PFSK-1 (cell line): ENCODE data around the gene SKAP1.

Source experiments
- FOXP2 ChIP-seq: optimal IDR thresholded peaks from 2 replicates; pipeline ENCODE3; 2011; ENCODE audit warnings: borderline replicate concordance, control low read depth, inconsistent platforms; ENCODE audit not compliant: insufficient read depth; ENCODE audit errors: extremely low read length, extremely low read depth
- POLR2AphosphoS5 ChIP-seq: IDR thresholded peaks from 2 replicates; pipeline ENCODE4 v1.6.1; 2012; ENCODE audit warnings: low read depth, mild to moderate bottlenecking, control low read depth, low read length, moderate library complexity
- SIN3A ChIP-seq: IDR thresholded peaks from 2 replicates; pipeline ENCODE4 v1.6.1; 2012; ENCODE audit warnings: mild to moderate bottlenecking, low read length, moderate library complexity, borderline replicate concordance; ENCODE audit not compliant: insufficient read depth
- TAF1 ChIP-seq: IDR thresholded peaks from 2 replicates; pipeline ENCODE4 v1.6.1; 2012; ENCODE audit warnings: low read length, control low read depth, borderline replicate concordance; ENCODE audit not compliant: insufficient read depth
- TF ChIP-seq, protein P1 (sequence below), 2 experiments: IDR thresholded peaks; 2 replicates each; pipeline versions ENCODE4 v1.6.1 to v1.8.0; 2011 to 2012; ENCODE audit warnings: low read depth in 2 of 2, low read length in 2 of 2, control low read depth in 1 of 2, inconsistent platforms in 1 of 2, mild to moderate bottlenecking in 1 of 2, moderate library complexity in 1 of 2; ENCODE audit not compliant: insufficient read depth in 1 of 2

The SKAP1 gene

DNA sequence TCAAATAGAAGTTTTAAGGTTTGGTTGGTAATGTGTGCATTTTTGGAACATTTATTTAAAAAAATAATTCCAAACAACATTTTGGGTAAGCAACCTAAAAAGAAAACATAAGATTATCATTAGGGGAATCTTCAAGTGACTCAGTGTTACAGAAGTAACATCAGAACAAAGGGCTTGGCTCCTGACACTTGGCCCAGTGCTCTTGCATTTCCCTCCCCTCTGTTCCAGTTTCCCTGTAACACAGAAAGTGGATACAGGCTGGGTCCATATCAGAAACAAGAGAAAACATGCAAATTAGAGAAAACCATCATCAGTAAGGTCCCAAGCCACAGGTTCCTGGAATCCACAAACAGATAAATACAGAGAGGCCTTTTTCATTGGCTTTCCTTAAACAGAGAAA lies 40.1 kb downstream of the SKAP1 start:
- no peak for TF ChIP-seq FOXP2

DNA sequence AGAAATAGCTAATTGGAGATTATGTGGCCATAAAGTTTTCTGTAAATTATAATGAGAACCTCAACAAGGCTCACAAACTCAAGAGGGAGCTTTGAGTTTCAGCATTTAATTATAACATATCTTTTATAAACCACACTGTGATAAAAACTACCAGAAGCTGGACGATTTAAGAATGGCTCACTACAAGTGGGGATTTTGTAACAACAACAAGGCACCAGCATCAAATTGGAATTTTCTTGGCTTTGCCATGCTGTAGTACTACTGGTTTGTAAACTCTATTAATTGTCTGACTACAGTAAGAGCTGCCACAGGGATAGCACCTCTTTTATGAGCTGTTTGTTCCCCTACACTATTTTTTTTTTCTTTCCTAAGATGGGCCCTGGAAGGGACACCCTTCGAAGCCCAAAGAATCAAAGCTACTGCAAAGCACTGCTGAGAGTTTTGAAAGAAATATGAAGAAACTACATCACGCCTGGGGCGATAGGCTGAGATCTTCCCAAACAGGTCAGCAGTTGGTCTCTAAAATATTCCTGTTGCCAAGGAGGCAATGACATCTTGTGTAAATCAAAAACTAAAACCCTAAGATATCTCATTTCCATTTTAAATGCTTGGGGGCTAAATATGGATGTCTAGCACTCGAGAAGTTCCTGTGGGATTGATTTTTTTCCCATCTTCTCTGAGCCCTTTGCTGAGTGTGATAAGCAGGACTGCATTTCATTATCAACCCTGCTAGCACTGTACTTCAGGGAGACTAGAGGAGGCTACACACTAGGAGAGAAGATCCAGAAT lies 40.9 kb downstream of the SKAP1 start:
- TF ChIP-seq, protein P1, sequence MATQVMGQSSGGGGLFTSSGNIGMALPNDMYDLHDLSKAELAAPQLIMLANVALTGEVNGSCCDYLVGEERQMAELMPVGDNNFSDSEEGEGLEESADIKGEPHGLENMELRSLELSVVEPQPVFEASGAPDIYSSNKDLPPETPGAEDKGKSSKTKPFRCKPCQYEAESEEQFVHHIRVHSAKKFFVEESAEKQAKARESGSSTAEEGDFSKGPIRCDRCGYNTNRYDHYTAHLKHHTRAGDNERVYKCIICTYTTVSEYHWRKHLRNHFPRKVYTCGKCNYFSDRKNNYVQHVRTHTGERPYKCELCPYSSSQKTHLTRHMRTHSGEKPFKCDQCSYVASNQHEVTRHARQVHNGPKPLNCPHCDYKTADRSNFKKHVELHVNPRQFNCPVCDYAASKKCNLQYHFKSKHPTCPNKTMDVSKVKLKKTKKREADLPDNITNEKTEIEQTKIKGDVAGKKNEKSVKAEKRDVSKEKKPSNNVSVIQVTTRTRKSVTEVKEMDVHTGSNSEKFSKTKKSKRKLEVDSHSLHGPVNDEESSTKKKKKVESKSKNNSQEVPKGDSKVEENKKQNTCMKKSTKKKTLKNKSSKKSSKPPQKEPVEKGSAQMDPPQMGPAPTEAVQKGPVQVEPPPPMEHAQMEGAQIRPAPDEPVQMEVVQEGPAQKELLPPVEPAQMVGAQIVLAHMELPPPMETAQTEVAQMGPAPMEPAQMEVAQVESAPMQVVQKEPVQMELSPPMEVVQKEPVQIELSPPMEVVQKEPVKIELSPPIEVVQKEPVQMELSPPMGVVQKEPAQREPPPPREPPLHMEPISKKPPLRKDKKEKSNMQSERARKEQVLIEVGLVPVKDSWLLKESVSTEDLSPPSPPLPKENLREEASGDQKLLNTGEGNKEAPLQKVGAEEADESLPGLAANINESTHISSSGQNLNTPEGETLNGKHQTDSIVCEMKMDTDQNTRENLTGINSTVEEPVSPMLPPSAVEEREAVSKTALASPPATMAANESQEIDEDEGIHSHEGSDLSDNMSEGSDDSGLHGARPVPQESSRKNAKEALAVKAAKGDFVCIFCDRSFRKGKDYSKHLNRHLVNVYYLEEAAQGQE (IDR thresholded peaks at IDR 0.05; ENCODE audit: insufficient read depth in 1 of 2, low read depth in 2 of 2, low read length in 2 of 2) = no peak
- no peak for TF ChIP-seq FOXP2
- TF ChIP-seq POLR2AphosphoS5 = no peak
- TF ChIP-seq TAF1 = no peak
- TF ChIP-seq SIN3A = no peak

DNA sequence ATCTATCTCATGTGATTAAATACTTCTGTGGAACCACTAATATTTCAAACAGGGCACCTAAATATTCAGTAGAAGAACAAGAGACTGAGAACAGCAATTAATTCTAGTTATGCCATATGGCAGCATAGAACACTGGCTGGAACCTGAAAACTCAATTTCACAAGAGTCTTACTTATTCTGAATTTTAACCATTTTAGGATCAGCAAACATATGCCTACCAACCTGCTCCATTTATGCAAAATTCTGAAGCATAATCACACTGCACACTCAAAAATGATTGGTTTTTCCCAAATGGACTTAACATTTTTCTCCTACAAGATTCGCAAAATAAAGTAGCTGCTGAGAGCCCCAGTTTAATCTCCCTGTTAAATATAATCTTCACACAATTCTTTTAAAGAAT lies 43.2 kb downstream of the SKAP1 start:
- TF ChIP-seq SIN3A (no peak), TAF1 (no peak), POLR2AphosphoS5 (no peak), FOXP2 (no peak)
- TF ChIP-seq, protein P1 (IDR thresholded peaks at IDR 0.05; ENCODE audit: insufficient read depth in 1 of 2, low read depth in 2 of 2, low read length in 2 of 2) = no peak

DNA sequence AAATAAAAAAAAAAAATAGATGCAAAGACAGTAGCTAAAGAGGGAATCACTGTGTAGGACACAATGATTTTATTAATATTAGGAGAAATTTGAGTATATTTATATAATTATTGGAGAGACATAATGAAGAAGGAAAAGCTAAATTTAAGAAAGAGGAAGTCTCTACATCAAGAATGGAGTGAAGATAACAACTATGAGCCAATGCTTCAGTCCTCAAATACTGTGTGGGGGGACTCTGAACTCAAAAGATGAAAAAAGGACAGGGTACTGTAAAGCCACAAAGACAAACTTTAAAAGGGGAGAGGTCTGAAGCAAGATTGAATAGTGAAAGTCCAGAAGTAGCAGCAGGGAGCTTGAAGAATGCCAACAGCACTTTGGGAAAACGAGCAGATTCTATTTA lies 44.7 kb downstream of the SKAP1 start:
- TF ChIP-seq POLR2AphosphoS5 = no peak
- TF ChIP-seq FOXP2 = no peak
- TF ChIP-seq, protein P1 (IDR thresholded peaks at IDR 0.05; ENCODE audit: insufficient read depth in 1 of 2, low read depth in 2 of 2, low read length in 2 of 2) = no peak
- TF ChIP-seq SIN3A = no peak
- no peak for TF ChIP-seq TAF1

DNA sequence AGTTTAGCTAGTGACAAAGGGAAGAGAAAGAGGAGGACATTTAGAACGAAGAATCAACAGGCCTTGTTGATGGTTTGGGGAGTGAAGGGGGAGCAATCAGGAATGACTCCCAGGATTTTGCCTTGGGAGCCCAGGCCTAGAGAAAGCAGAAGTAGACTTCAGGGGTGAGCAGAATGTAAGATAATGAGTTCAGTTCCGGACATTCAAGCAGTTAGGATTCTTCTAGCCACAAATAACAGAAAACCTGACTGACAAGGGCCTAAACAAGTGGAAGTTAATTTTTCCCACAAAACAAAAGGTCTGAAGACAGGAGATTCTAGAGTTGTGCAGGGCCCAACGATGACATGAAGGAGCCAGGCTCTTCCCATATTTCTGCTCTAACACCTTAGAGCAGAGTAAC lies 45.9 kb downstream of the SKAP1 start:
- TF ChIP-seq TAF1 (no peak), SIN3A (no peak), POLR2AphosphoS5 (no peak), FOXP2 (no peak)
- TF ChIP-seq, protein P1 (IDR thresholded peaks at IDR 0.05; ENCODE audit: insufficient read depth in 1 of 2, low read depth in 2 of 2, low read length in 2 of 2) = no peak
